HEK293 (cell line): Measurements from ENCODE around the gene ELOVL3.

Experiments used
- FEZF1 ChIP-seq: fragments of 450-650 bp; formaldehyde crosslinking; IDR thresholded peaks from 2 replicates; pipeline ENCODE4 v1.5.1; 2016; ENCODE audit warnings: missing biosample characterization, missing genetic modification characterization
- GLIS2 ChIP-seq: fragments of 450-650 bp; formaldehyde crosslinking; IDR thresholded peaks from 2 replicates; pipeline ENCODE4 v1.5.1; 2016; ENCODE audit warnings: missing biosample characterization, missing genetic modification characterization
- KLF8 ChIP-seq: fragments of 450-650 bp; formaldehyde crosslinking; IDR thresholded peaks from 2 replicates; pipeline ENCODE4 v1.5.1; 2016; ENCODE audit warnings: missing biosample characterization, missing genetic modification characterization
- SETDB1 ChIP-seq: IDR thresholded peaks from one replicate; pipeline ENCODE4 v1.6.1; 2017; ENCODE audit warnings: mild to moderate bottlenecking, low read length, moderate library complexity, mixed read lengths; ENCODE audit not compliant: insufficient read length
- ZBTB17 ChIP-seq: fragments of 450-650 bp; formaldehyde crosslinking; IDR thresholded peaks from 2 replicates; pipeline ENCODE4 v1.5.1; 2016; ENCODE audit warnings: missing biosample characterization, missing genetic modification characterization
- ZBTB48 ChIP-seq: fragments of 450-650 bp; formaldehyde crosslinking; IDR thresholded peaks from 2 replicates; pipeline ENCODE4 v1.5.1; 2016; ENCODE audit warnings: missing biosample characterization, missing genetic modification characterization
- ZFP3 ChIP-seq: fragments of 450-650 bp; formaldehyde crosslinking; IDR thresholded peaks from 2 replicates; pipeline ENCODE4 v1.5.1; 2016; ENCODE audit warnings: low read depth, missing biosample characterization, missing genetic modification characterization
- ZNF157 ChIP-seq: fragments of 450-650 bp; formaldehyde crosslinking; IDR thresholded peaks from 2 replicates; pipeline ENCODE4 v1.5.1; 2016; ENCODE audit warnings: missing biosample characterization, missing genetic modification characterization
- ZNF169 ChIP-seq: fragments of 450-650 bp; formaldehyde crosslinking; IDR thresholded peaks from 2 replicates; pipeline ENCODE4 v1.5.1; 2016; ENCODE audit warnings: missing biosample characterization, missing genetic modification characterization
- ZNF174 ChIP-seq: fragments of 450-650 bp; formaldehyde crosslinking; IDR thresholded peaks from 2 replicates; pipeline ENCODE4 v1.5.0; 2017; ENCODE audit warnings: missing biosample characterization, mild to moderate bottlenecking, missing genetic modification characterization
- ZNF19 ChIP-seq: fragments of 450-650 bp; formaldehyde crosslinking; IDR thresholded peaks from 2 replicates; pipeline ENCODE4; 2016; ENCODE audit warnings: missing biosample characterization, missing genetic modification characterization, low read depth
- ZNF214 ChIP-seq: fragments of 450-650 bp; formaldehyde crosslinking; IDR thresholded peaks from 2 replicates; pipeline ENCODE4 v1.5.1; 2017; ENCODE audit warnings: missing biosample characterization, mild to moderate bottlenecking, missing genetic modification characterization, borderline replicate concordance
- ZNF221 ChIP-seq: fragments of 450-650 bp; formaldehyde crosslinking; IDR thresholded peaks from 2 replicates; pipeline ENCODE4 v1.5.1; 2017; ENCODE audit warnings: missing biosample characterization, missing genetic modification characterization, borderline replicate concordance
- ZNF223 ChIP-seq: fragments of 450-650 bp; formaldehyde crosslinking; IDR thresholded peaks from 2 replicates; pipeline ENCODE4 v1.5.1; 2016; ENCODE audit warnings: missing biosample characterization, missing genetic modification characterization
- ZNF24 ChIP-seq: fragments of 450-650 bp; formaldehyde crosslinking; IDR thresholded peaks from 2 replicates; pipeline ENCODE4 v1.5.1; 2016; ENCODE audit warnings: missing biosample characterization, missing genetic modification characterization
- ZNF302 ChIP-seq: fragments of 450-650 bp; formaldehyde crosslinking; IDR thresholded peaks from 2 replicates; pipeline ENCODE4 v1.5.1; 2016; ENCODE audit warnings: missing biosample characterization, missing genetic modification characterization, low read depth
- ZNF341 ChIP-seq: fragments of 450-650 bp; formaldehyde crosslinking; IDR thresholded peaks from 2 replicates; pipeline ENCODE4; 2016; ENCODE audit warnings: low read depth, missing biosample characterization, missing genetic modification characterization
- ZNF362 ChIP-seq: fragments of 450-650 bp; formaldehyde crosslinking; IDR thresholded peaks from 2 replicates; pipeline ENCODE4 v1.5.1; 2016; ENCODE audit warnings: missing biosample characterization, missing genetic modification characterization
- ZNF391 ChIP-seq: fragments of 450-650 bp; formaldehyde crosslinking; IDR thresholded peaks from 2 replicates; pipeline ENCODE4 v1.5.1; 2016; ENCODE audit warnings: low read depth, missing biosample characterization, missing genetic modification characterization, borderline replicate concordance
- ZNF416 ChIP-seq: fragments of 450-650 bp; formaldehyde crosslinking; IDR thresholded peaks from 2 replicates; pipeline ENCODE4 v1.5.1; 2016; ENCODE audit warnings: missing biosample characterization, missing genetic modification characterization
- ZNF426 ChIP-seq: fragments of 450-650 bp; formaldehyde crosslinking; IDR thresholded peaks from 2 replicates; pipeline ENCODE4 v1.5.1; 2017; ENCODE audit warnings: missing biosample characterization, missing genetic modification characterization, mild to moderate bottlenecking, inconsistent platforms, moderate library complexity
- ZNF48 ChIP-seq: fragments of 450-650 bp; formaldehyde crosslinking; IDR thresholded peaks from 2 replicates; pipeline ENCODE4 v1.5.1; 2016; ENCODE audit warnings: missing biosample characterization, missing genetic modification characterization
- ZNF488 ChIP-seq: fragments of 450-650 bp; formaldehyde crosslinking; IDR thresholded peaks from 2 replicates; pipeline ENCODE4 v1.5.1; 2016; ENCODE audit warnings: missing biosample characterization, missing genetic modification characterization
- ZNF501 ChIP-seq: fragments of 450-650 bp; formaldehyde crosslinking; IDR thresholded peaks from 2 replicates; pipeline ENCODE4 v1.5.1; 2016; ENCODE audit warnings: missing biosample characterization, missing genetic modification characterization
- ZNF561 ChIP-seq: fragments of 450-650 bp; IDR thresholded peaks from 2 replicates; pipeline ENCODE4 v1.5.1; 2018; ENCODE audit warnings: missing biosample characterization, missing genetic modification characterization, borderline replicate concordance
- ZNF596 ChIP-seq: fragments of 450-650 bp; IDR thresholded peaks from 2 replicates; pipeline ENCODE4 v1.5.0; 2018; ENCODE audit warnings: missing biosample characterization, mild to moderate bottlenecking, missing genetic modification characterization, moderate library complexity
- ZNF621 ChIP-seq: fragments of 450-650 bp; formaldehyde crosslinking; IDR thresholded peaks from 2 replicates; pipeline ENCODE4 v1.5.1; 2017; ENCODE audit warnings: missing biosample characterization, missing genetic modification characterization
- ZNF629 ChIP-seq: fragments of 450-650 bp; formaldehyde crosslinking; IDR thresholded peaks from 2 replicates; pipeline ENCODE4 v1.5.1; 2017; ENCODE audit warnings: missing biosample characterization, missing genetic modification characterization
- ZNF664 ChIP-seq: fragments of 450-650 bp; formaldehyde crosslinking; IDR thresholded peaks from 2 replicates; pipeline ENCODE4 v1.5.1; 2016; ENCODE audit warnings: missing biosample characterization, missing genetic modification characterization
- ZNF747 ChIP-seq: fragments of 450-650 bp; formaldehyde crosslinking; IDR thresholded peaks from 2 replicates; pipeline ENCODE4 v1.5.1; 2016; ENCODE audit warnings: missing biosample characterization, missing genetic modification characterization
- ZNF777 ChIP-seq: fragments of 450-650 bp; formaldehyde crosslinking; IDR thresholded peaks from 2 replicates; pipeline ENCODE4 v1.5.1; 2017; ENCODE audit warnings: missing biosample characterization, missing genetic modification characterization, borderline replicate concordance
- ZSCAN4 ChIP-seq: fragments of 450-650 bp; formaldehyde crosslinking; IDR thresholded peaks from 2 replicates; pipeline ENCODE4 v1.5.1; 2017; ENCODE audit warnings: missing biosample characterization, missing genetic modification characterization
- TF ChIP-seq, protein P1 (sequence below): fragments of 450-650 bp; formaldehyde crosslinking; IDR thresholded peaks from 2 replicates; pipeline ENCODE4 v1.5.1; 2016; ENCODE audit warnings: missing biosample characterization, missing genetic modification characterization
- TF ChIP-seq, protein P2 (sequence below): fragments of 450-650 bp; formaldehyde crosslinking; IDR thresholded peaks from 2 replicates; pipeline ENCODE4 v1.5.1; 2016; ENCODE audit warnings: missing biosample characterization, missing genetic modification characterization

Gene ELOVL3

GRCh38 chr10:102231357-102232318 lies 5.5 kb downstream of the ELOVL3 start (continued):
- peak; percentile 63; the same call in 1 of the 2 replicates for TF ChIP-seq ZNF391
- TF ChIP-seq, protein P1, sequence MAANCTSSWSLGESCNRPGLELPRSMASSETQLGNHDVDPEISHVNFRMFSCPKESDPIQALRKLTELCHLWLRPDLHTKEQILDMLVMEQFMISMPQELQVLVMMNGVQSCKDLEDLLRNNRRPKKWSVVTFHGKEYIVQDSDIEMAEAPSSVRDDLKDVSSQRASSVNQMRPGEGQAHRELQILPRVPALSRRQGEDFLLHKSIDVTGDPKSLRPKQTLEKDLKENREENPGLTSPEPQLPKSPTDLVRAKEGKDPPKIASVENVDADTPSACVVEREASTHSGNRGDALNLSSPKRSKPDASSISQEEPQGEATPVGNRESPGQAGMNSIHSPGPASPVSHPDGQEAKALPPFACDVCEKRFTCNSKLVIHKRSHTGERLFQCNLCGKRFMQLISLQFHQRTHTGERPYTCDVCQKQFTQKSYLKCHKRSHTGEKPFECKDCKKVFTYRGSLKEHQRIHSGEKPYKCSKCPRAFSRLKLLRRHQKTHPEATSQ (tag by site-specific recombination) = no peak
- TF ChIP-seq, protein P2, sequence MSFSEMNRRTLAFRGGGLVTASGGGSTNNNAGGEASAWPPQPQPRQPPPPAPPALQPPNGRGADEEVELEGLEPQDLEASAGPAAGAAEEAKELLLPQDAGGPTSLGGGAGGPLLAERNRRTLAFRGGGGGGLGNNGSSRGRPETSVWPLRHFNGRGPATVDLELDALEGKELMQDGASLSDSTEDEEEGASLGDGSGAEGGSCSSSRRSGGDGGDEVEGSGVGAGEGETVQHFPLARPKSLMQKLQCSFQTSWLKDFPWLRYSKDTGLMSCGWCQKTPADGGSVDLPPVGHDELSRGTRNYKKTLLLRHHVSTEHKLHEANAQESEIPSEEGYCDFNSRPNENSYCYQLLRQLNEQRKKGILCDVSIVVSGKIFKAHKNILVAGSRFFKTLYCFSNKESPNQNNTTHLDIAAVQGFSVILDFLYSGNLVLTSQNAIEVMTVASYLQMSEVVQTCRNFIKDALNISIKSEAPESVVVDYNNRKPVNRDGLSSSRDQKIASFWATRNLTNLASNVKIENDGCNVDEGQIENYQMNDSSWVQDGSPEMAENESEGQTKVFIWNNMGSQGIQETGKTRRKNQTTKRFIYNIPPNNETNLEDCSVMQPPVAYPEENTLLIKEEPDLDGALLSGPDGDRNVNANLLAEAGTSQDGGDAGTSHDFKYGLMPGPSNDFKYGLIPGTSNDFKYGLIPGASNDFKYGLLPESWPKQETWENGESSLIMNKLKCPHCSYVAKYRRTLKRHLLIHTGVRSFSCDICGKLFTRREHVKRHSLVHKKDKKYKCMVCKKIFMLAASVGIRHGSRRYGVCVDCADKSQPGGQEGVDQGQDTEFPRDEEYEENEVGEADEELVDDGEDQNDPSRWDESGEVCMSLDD (tag by site-specific recombination) = peak; percentile 90
- TF ChIP-seq ZNF629 (tag by site-specific recombination) = peak; percentile 32
- TF ChIP-seq ZNF488 (tag by site-specific recombination) = no peak
- no peak for TF ChIP-seq ZNF214 (tag by site-specific recombination)
- TF ChIP-seq ZNF596 = no peak
- no peak for TF ChIP-seq ZNF223
- no peak for TF ChIP-seq ZNF19 (tag by site-specific recombination)
- peak; percentile 83 for TF ChIP-seq ZBTB17 (tag by site-specific recombination)
- no peak for TF ChIP-seq ZNF621
- no peak for TF ChIP-seq ZNF664 (tag by site-specific recombination)
- TF ChIP-seq FEZF1 (tag by site-specific recombination) = no peak
- TF ChIP-seq ZFP3 = no peak
- TF ChIP-seq GLIS2 (tag by site-specific recombination) = peak; percentile 78
- TF ChIP-seq ZNF341 (tag by site-specific recombination) = peak; percentile 32; the same call in 1 of the 2 replicates
- TF ChIP-seq ZNF561 (tag by site-specific recombination) = peak; percentile 79; the same call in 1 of the 2 replicates
- TF ChIP-seq ZNF777 (tag by site-specific recombination) = 0 out of 2 replicates have a peak, but pooled peaks have one; percentile 50
- TF ChIP-seq ZNF221 (tag by site-specific recombination) = no peak
- TF ChIP-seq ZNF174 = no peak
- no peak for TF ChIP-seq ZNF426 (tag by site-specific recombination)
- no peak for TF ChIP-seq ZNF157
- TF ChIP-seq SETDB1 = no peak
- TF ChIP-seq ZNF416 (tag by site-specific recombination) = no peak
- no peak for TF ChIP-seq ZNF362 (tag by site-specific recombination)
- TF ChIP-seq ZNF169 = no peak
- TF ChIP-seq ZNF747 (tag by site-specific recombination) = no peak
- TF ChIP-seq ZNF24 = no peak; the same call in 1 of the 2 replicates
- TF ChIP-seq KLF8 (tag by site-specific recombination) = no peak
- TF ChIP-seq ZBTB48 (tag by site-specific recombination) = no peak; the same call in 1 of the 2 replicates
- no peak for TF ChIP-seq ZNF501 (tag by site-specific recombination)
- TF ChIP-seq ZSCAN4 (tag by site-specific recombination) = no peak
- TF ChIP-seq ZNF48 (tag by site-specific recombination) = no peak
- TF ChIP-seq ZNF302 (tag by site-specific recombination) = no peak
